Measurements from ENCODE around the gene IFT88.

- TF ChIP-seq CTCF (IDR thresholded peaks at IDR 0.05; ENCODE audit: insufficient read depth, low read length) (no peak), GABPA (IDR thresholded peaks at IDR 0.05; ENCODE audit: low read depth) (no peak), POLR2AphosphoS5 (IDR thresholded peaks at IDR 0.05; ENCODE audit: low read depth) (no peak), SPI1 (IDR thresholded peaks at IDR 0.05; ENCODE audit: borderline replicate concordance, low read depth) (no peak)
- TF ChIP-seq, protein P1, sequence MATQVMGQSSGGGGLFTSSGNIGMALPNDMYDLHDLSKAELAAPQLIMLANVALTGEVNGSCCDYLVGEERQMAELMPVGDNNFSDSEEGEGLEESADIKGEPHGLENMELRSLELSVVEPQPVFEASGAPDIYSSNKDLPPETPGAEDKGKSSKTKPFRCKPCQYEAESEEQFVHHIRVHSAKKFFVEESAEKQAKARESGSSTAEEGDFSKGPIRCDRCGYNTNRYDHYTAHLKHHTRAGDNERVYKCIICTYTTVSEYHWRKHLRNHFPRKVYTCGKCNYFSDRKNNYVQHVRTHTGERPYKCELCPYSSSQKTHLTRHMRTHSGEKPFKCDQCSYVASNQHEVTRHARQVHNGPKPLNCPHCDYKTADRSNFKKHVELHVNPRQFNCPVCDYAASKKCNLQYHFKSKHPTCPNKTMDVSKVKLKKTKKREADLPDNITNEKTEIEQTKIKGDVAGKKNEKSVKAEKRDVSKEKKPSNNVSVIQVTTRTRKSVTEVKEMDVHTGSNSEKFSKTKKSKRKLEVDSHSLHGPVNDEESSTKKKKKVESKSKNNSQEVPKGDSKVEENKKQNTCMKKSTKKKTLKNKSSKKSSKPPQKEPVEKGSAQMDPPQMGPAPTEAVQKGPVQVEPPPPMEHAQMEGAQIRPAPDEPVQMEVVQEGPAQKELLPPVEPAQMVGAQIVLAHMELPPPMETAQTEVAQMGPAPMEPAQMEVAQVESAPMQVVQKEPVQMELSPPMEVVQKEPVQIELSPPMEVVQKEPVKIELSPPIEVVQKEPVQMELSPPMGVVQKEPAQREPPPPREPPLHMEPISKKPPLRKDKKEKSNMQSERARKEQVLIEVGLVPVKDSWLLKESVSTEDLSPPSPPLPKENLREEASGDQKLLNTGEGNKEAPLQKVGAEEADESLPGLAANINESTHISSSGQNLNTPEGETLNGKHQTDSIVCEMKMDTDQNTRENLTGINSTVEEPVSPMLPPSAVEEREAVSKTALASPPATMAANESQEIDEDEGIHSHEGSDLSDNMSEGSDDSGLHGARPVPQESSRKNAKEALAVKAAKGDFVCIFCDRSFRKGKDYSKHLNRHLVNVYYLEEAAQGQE (IDR thresholded peaks at IDR 0.05; ENCODE audit: insufficient replicate concordance, low read depth): no peak
These were observed 30.0 kb upstream of the IFT88 start for GRCh38 chr13:20536992-20537391.

Measured in HL-60 (cell line).